ENCODE data around the gene SEZ6L.

SEZ6L gene

GRCh38 chr22:26182723-26183122, 13.5 kb downstream of the SEZ6L start:
- H3K4me2 ChIP-seq (ENCODE audit: low read length): no peak overlapping the region
- no peaks in the 10 kb centered on the region for H3K4me1 ChIP-seq (ENCODE audit: control insufficient read depth, low read length)
- H3K27ac ChIP-seq (ENCODE audit: low read depth, low read length): no peak overlapping the region
- no peak overlapping the region for H3K4me3 ChIP-seq (ENCODE audit: low read length)
- no peaks in the 10 kb centered on the region for H3K9me2 ChIP-seq (replicated peaks; ENCODE audit: control insufficient read depth, low read length)
- H3K79me2 ChIP-seq (ENCODE audit: control insufficient read depth, low read length): no peaks in the 10 kb centered on the region
- H3K36me3 ChIP-seq (ENCODE audit: control insufficient read depth, low read length): no peaks in the 10 kb centered on the region
- H4K20me1 ChIP-seq (ENCODE audit: control insufficient read depth, insufficient read depth, low read depth, low read length): no peaks in the 10 kb centered on the region
- H3K9me3 ChIP-seq (ENCODE audit: control insufficient read depth, insufficient read depth, low read length): no peaks in the 10 kb centered on the region
- H3F3A ChIP-seq (ENCODE audit: control insufficient read depth, insufficient read depth): no peaks in the 10 kb centered on the region
- TF ChIP-seq CTCF (IDR thresholded peaks at IDR 0.05; ENCODE audit: low read depth, low read length, poor library complexity, severe bottlenecking): no peak
- H3K27me3 ChIP-seq (ENCODE audit: control insufficient read depth, low read length): no peaks in the 10 kb centered on the region; the same call in 1 of the 2 replicates

DNA sequence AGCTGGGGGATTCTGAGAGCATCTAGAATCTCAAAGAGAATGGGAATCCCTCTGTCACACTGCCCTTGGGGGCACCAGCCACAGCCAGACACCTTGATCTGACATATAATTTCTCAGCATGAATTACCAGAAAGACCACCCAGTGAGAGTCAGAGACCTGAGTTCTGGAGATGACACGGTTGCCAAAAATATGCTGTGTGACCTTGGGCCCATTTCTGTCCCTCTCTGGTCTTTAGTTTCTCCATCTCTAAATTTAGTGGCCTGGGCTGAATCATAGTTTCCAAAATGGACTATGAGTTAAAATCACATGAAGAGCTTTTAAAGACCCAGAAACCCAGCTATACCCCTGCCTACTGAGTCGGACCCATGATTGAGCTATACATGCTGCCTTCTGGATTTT, 15.9 kb downstream of the SEZ6L start:
- Histone ChIP-seq H3K4me3 (ENCODE audit: low read length) (no peak overlapping the region), H3K79me2 (ENCODE audit: control insufficient read depth, low read length) (no peaks in the 10 kb centered on the region), H3K9me3 (ENCODE audit: control insufficient read depth, insufficient read depth, low read length) (no peaks in the 10 kb centered on the region), H3K27me3 (ENCODE audit: control insufficient read depth, low read length) (no peaks in the 10 kb centered on the region; the same call in 1 of the 2 replicates), H3K36me3 (ENCODE audit: control insufficient read depth, low read length) (no peaks in the 10 kb centered on the region), H4K20me1 (ENCODE audit: control insufficient read depth, insufficient read depth, low read depth, low read length) (no peaks in the 10 kb centered on the region), H3K4me1 (ENCODE audit: control insufficient read depth, low read length) (no peaks in the 10 kb centered on the region), H3F3A (ENCODE audit: control insufficient read depth, insufficient read depth) (no peaks in the 10 kb centered on the region), H3K9me2 (replicated peaks; ENCODE audit: control insufficient read depth, low read length) (no peaks in the 10 kb centered on the region), H3K27ac (ENCODE audit: low read depth, low read length) (no peak overlapping the region), H3K4me2 (ENCODE audit: low read length) (no peak overlapping the region)
- TF ChIP-seq EZH2phosphoT487 (IDR thresholded peaks at IDR 0.05; ENCODE audit: borderline replicate concordance, low read length) (no peak), CTCF (IDR thresholded peaks at IDR 0.05; ENCODE audit: low read depth, low read length, poor library complexity, severe bottlenecking) (no peak)

GRCh38 chr22:26188341-26188740, 19.1 kb downstream of the SEZ6L start:
- Histone ChIP-seq H3K4me3 (ENCODE audit: low read length) (no peak overlapping the region), H3K9me3 (ENCODE audit: control insufficient read depth, insufficient read depth, low read length) (no peaks in the 10 kb centered on the region), H3F3A (ENCODE audit: control insufficient read depth, insufficient read depth) (no peaks in the 10 kb centered on the region), H3K4me2 (ENCODE audit: low read length) (no peak overlapping the region), H3K27ac (ENCODE audit: low read depth, low read length) (no peak overlapping the region), H3K27me3 (ENCODE audit: control insufficient read depth, low read length) (no peaks in the 10 kb centered on the region), H4K20me1 (ENCODE audit: control insufficient read depth, insufficient read depth, low read depth, low read length) (no peaks in the 10 kb centered on the region), H3K4me1 (ENCODE audit: control insufficient read depth, low read length) (no peaks in the 10 kb centered on the region), H3K9me2 (replicated peaks; ENCODE audit: control insufficient read depth, low read length) (no peaks in the 10 kb centered on the region), H3K79me2 (ENCODE audit: control insufficient read depth, low read length) (no peaks in the 10 kb centered on the region), H3K36me3 (ENCODE audit: control insufficient read depth, low read length) (no peaks in the 10 kb centered on the region)
- TF ChIP-seq CTCF (IDR thresholded peaks at IDR 0.05; ENCODE audit: low read depth, low read length, poor library complexity, severe bottlenecking) (no peak), EZH2phosphoT487 (IDR thresholded peaks at IDR 0.05; ENCODE audit: borderline replicate concordance, low read length) (no peak)

DNA sequence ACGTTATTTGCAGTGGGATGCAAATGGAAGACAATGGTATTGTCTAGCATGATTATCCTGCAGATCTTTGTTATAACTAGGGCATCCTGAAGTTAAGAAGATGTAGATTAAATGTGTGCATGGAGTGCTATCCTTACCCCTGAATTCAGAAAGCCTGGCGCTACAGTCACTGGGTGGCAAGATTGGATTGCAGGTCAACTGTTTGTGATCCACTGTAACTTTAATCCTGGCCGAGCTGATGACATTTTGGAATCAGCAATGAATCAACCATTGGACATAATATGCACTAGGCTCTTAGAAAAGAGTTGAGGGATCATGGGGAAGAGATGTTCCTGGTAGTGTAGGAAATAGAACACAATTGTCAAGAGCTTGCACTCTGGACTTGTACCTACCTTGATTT, 25.1 kb downstream of the SEZ6L start:
- Histone ChIP-seq H3K9me3 (ENCODE audit: control insufficient read depth, insufficient read depth, low read length) (no peaks in the 10 kb centered on the region), H3K36me3 (ENCODE audit: control insufficient read depth, low read length) (no peaks in the 10 kb centered on the region), H3K9me2 (replicated peaks; ENCODE audit: control insufficient read depth, low read length) (no peaks in the 10 kb centered on the region), H3K27ac (ENCODE audit: low read depth, low read length) (no peak overlapping the region), H3K4me2 (ENCODE audit: low read length) (no peak overlapping the region), H4K20me1 (ENCODE audit: control insufficient read depth, insufficient read depth, low read depth, low read length) (no peaks in the 10 kb centered on the region), H3K4me3 (ENCODE audit: low read length) (no peak overlapping the region), H3K4me1 (ENCODE audit: control insufficient read depth, low read length) (no peaks in the 10 kb centered on the region), H3K27me3 (ENCODE audit: control insufficient read depth, low read length) (0 out of 2 replicates have a peak, but pooled peaks cover 3% of the 10 kb centered on the region), H3K79me2 (ENCODE audit: control insufficient read depth, low read length) (no peaks in the 10 kb centered on the region), H3F3A (ENCODE audit: control insufficient read depth, insufficient read depth) (no peaks in the 10 kb centered on the region)
- TF ChIP-seq EZH2phosphoT487 (IDR thresholded peaks at IDR 0.05; ENCODE audit: borderline replicate concordance, low read length) (no peak), CTCF (IDR thresholded peaks at IDR 0.05; ENCODE audit: low read depth, low read length, poor library complexity, severe bottlenecking) (no peak)
